Activated naive CD4-positive, alpha-beta T cell treated with anti-CD3 and anti-CD28 coated beads, Interleukin-2, amount 50 U/mL, for 24 hours (primary cell): ENCODE measurements around the gene CORO2B.
"Not testable (repeated sequence)": the region's sequence is repeated elsewhere in the genome, so short reads cannot be mapped to it uniquely, and the experiment has no call there.

Experiments
- H3K27ac Mint-ChIP-seq: one replicate; pipeline ENCODE4 v1.8.0; 2021; ENCODE audit warnings: mild to moderate bottlenecking, mixed read lengths
- H3K27me3 Mint-ChIP-seq: one replicate; pipeline ENCODE4 v1.8.0; 2021; ENCODE audit warnings: mixed read lengths
- H3K36me3 Mint-ChIP-seq: one replicate; pipeline ENCODE4 v1.8.0; 2021; ENCODE audit warnings: mixed read lengths
- H3K4me1 Mint-ChIP-seq: one replicate; pipeline ENCODE4 v1.8.0; 2021; ENCODE audit warnings: mixed read lengths
- H3K4me3 Mint-ChIP-seq: one replicate; pipeline ENCODE4 v1.8.0; 2021; ENCODE audit warnings: mild to moderate bottlenecking, mixed read lengths
- H3K9me3 Mint-ChIP-seq: one replicate; pipeline ENCODE4 v1.8.0; 2021; ENCODE audit warnings: mixed read lengths

Gene CORO2B

GRCh38 chr15:68602459-68603215 lies 23.8 kb downstream of the CORO2B start:
- Mint-ChIP-seq H3K36me3 (no peaks in the 10 kb centered on the region), H3K4me1 (no peaks in the 10 kb centered on the region), H3K27ac (no peak overlapping the region), H3K27me3 (no peaks in the 10 kb centered on the region), H3K9me3 (no peaks in the 10 kb centered on the region), H3K4me3 (no peak overlapping the region)

GRCh38 chr15:68603216-68603595 lies 24.4 kb downstream of the CORO2B start:
- H3K4me3 Mint-ChIP-seq, result no peak overlapping the region
- no peaks in the 10 kb centered on the region for H3K27me3 Mint-ChIP-seq
- H3K4me1 Mint-ChIP-seq, result no peaks in the 10 kb centered on the region
- no peaks in the 10 kb centered on the region for H3K9me3 Mint-ChIP-seq
- no peaks in the 10 kb centered on the region for H3K36me3 Mint-ChIP-seq
- no peak overlapping the region for H3K27ac Mint-ChIP-seq

GRCh38 chr15:68603951-68604350 lies 25.2 kb downstream of the CORO2B start:
- no peaks in the 10 kb centered on the region for H3K4me1 Mint-ChIP-seq
- H3K9me3 Mint-ChIP-seq, result no peaks in the 10 kb centered on the region
- H3K27me3 Mint-ChIP-seq, result no peaks in the 10 kb centered on the region
- H3K4me3 Mint-ChIP-seq, result no peak overlapping the region
- H3K36me3 Mint-ChIP-seq, result no peaks in the 10 kb centered on the region
- H3K27ac Mint-ChIP-seq, result no peak overlapping the region

GRCh38 chr15:68604840-68605478 lies 26.2 kb downstream of the CORO2B start:
- H3K36me3 Mint-ChIP-seq, H3K27me3 Mint-ChIP-seq, H3K27ac Mint-ChIP-seq, H3K9me3 Mint-ChIP-seq, H3K4me3 Mint-ChIP-seq, H3K4me1 Mint-ChIP-seq: not testable (repeated sequence)

- no peaks in the 10 kb centered on the region for H3K9me3 Mint-ChIP-seq
- no peaks in the 10 kb centered on the region for H3K4me1 Mint-ChIP-seq
- no peaks in the 10 kb centered on the region for H3K27me3 Mint-ChIP-seq
- H3K4me3 Mint-ChIP-seq, result no peak overlapping the region
- H3K27ac Mint-ChIP-seq, result no peak overlapping the region
- H3K36me3 Mint-ChIP-seq, result no peaks in the 10 kb centered on the region
Measured at GRCh38 chr15:68606375-68606774, 27.6 kb downstream of the CORO2B start.

GRCh38 chr15:68608206-68608843 lies 29.5 kb downstream of the CORO2B start:
- H3K4me1 Mint-ChIP-seq, result no peaks in the 10 kb centered on the region
- no peak overlapping the region for H3K4me3 Mint-ChIP-seq
- no peaks in the 10 kb centered on the region for H3K36me3 Mint-ChIP-seq
- no peak overlapping the region for H3K27ac Mint-ChIP-seq
- H3K9me3 Mint-ChIP-seq, result no peaks in the 10 kb centered on the region
- H3K27me3 Mint-ChIP-seq, result no peaks in the 10 kb centered on the region

- Mint-ChIP-seq H3K4me3 (no peak overlapping the region), H3K4me1 (no peaks in the 10 kb centered on the region), H3K36me3 (no peaks in the 10 kb centered on the region), H3K27ac (no peak overlapping the region), H3K27me3 (no peaks in the 10 kb centered on the region), H3K9me3 (no peaks in the 10 kb centered on the region)
Measured at GRCh38 chr15:68608844-68609232, 30.0 kb downstream of the CORO2B start.

- Mint-ChIP-seq H3K27me3 (no peaks in the 10 kb centered on the region), H3K4me3 (no peak overlapping the region), H3K36me3 (no peaks in the 10 kb centered on the region), H3K27ac (no peak overlapping the region), H3K9me3 (no peaks in the 10 kb centered on the region), H3K4me1 (no peaks in the 10 kb centered on the region)
Measured at GRCh38 chr15:68609629-68610028, 30.8 kb downstream of the CORO2B start.

- Mint-ChIP-seq H3K4me1 (no peaks in the 10 kb centered on the region), H3K4me3 (no peak overlapping the region), H3K27ac (no peak overlapping the region), H3K27me3 (no peaks in the 10 kb centered on the region), H3K36me3 (no peaks in the 10 kb centered on the region), H3K9me3 (no peaks in the 10 kb centered on the region)
Measured at GRCh38 chr15:68610825-68611224, 32.0 kb downstream of the CORO2B start.

GRCh38 chr15:68612503-68612902 lies 33.7 kb downstream of the CORO2B start:
- Mint-ChIP-seq H3K4me1 (no peaks in the 10 kb centered on the region), H3K27me3 (no peaks in the 10 kb centered on the region), H3K9me3 (no peaks in the 10 kb centered on the region), H3K36me3 (no peaks in the 10 kb centered on the region), H3K27ac (no peak overlapping the region), H3K4me3 (no peak overlapping the region)

- Mint-ChIP-seq H3K27ac (no peak overlapping the region), H3K36me3 (no peaks in the 10 kb centered on the region), H3K27me3 (no peaks in the 10 kb centered on the region), H3K9me3 (no peaks in the 10 kb centered on the region), H3K4me1 (no peaks in the 10 kb centered on the region), H3K4me3 (no peak overlapping the region)
Measured at GRCh38 chr15:68612979-68613740, 34.4 kb downstream of the CORO2B start.

GRCh38 chr15:68614286-68615035 lies 35.7 kb downstream of the CORO2B start:
- H3K27ac Mint-ChIP-seq, result no peak overlapping the region
- no peak overlapping the region for H3K4me3 Mint-ChIP-seq
- H3K9me3 Mint-ChIP-seq, result no peaks in the 10 kb centered on the region

GRCh38 chr15:68615301-68615700 lies 36.5 kb downstream of the CORO2B start:
- Mint-ChIP-seq H3K4me3 (no peak overlapping the region), H3K9me3 (no peaks in the 10 kb centered on the region), H3K4me1 (no peaks in the 10 kb centered on the region), H3K36me3 (no peaks in the 10 kb centered on the region), H3K27me3 (no peaks in the 10 kb centered on the region), H3K27ac (no peak overlapping the region)

More at GRCh38 chr15:68614286-68615035, 35.7 kb downstream of the CORO2B start:
- Mint-ChIP-seq H3K36me3 (no peaks in the 10 kb centered on the region), H3K27me3 (no peaks in the 10 kb centered on the region), H3K4me1 (no peaks in the 10 kb centered on the region)

- Mint-ChIP-seq H3K27ac (no peak overlapping the region), H3K27me3 (no peaks in the 10 kb centered on the region), H3K9me3 (no peaks in the 10 kb centered on the region), H3K4me3 (no peak overlapping the region), H3K36me3 (no peaks in the 10 kb centered on the region), H3K4me1 (no peaks in the 10 kb centered on the region)
Measured at GRCh38 chr15:68615811-68616210, 37.0 kb downstream of the CORO2B start.

- no peak overlapping the region for H3K27ac Mint-ChIP-seq
- H3K9me3 Mint-ChIP-seq, result no peaks in the 10 kb centered on the region
- no peaks in the 10 kb centered on the region for H3K36me3 Mint-ChIP-seq
- H3K27me3 Mint-ChIP-seq, result no peaks in the 10 kb centered on the region
- no peaks in the 10 kb centered on the region for H3K4me1 Mint-ChIP-seq
- H3K4me3 Mint-ChIP-seq, result no peak overlapping the region
Measured at GRCh38 chr15:68616397-68616796, 37.6 kb downstream of the CORO2B start.
